Measurements from ENCODE around the gene ZNF692. TPM values are rescaled to one million over a fixed set of nuclear protein-coding genes. Genes with fewer than 3 reads are reported as not detected.

The ZNF692 gene
- polyA plus RNA-seq, 1 experiment, result 19.5 TPM

- Histone ChIP-seq H3K27me3 (ENCODE audit: control insufficient read depth, insufficient read depth, low read length) (no peaks in the 10 kb centered on the region), H3K4me3 (ENCODE audit: low read depth, low read length) (peak overlapping the region; percentile 56), H3K36me3 (ENCODE audit: control insufficient read depth, insufficient read depth, low read length) (no peaks in the 10 kb centered on the region)
- CTCF ChIA-PET, result interaction anchor here (1.5 kb wide), 1 partner anchor 36 kb away, joined by 3 read pairs; the partner anchor contains the start of gene SH3BP5L
- no peak for DNase-seq (ENCODE audit: low read depth)
- POLR2A ChIA-PET, result no interaction called here
- TF ChIP-seq CTCF (IDR thresholded peaks at IDR 0.05; ENCODE audit: insufficient read depth, low read depth, low read length), result no peak
Measured at GRCh38 chr1:248862695-248862997, 3.8 kb upstream of the ZNF692 start.

- no peak for TF ChIP-seq CTCF (IDR thresholded peaks at IDR 0.05; ENCODE audit: insufficient read depth, low read depth, low read length)
- ChIA-PET CTCF (interaction anchor here (0.7 to 1.5 kb wide), 2 partner anchors 13 to 35 kb away, joined by 3 read pairs; partner anchors contain the start of gene SH3BP5L), POLR2A (no interaction called here)
- no peaks in the 10 kb centered on the region for H3K36me3 ChIP-seq (ENCODE audit: control insufficient read depth, insufficient read depth, low read length)
- DNase-seq (ENCODE audit: low read depth), result no peak
- H3K27me3 ChIP-seq (ENCODE audit: control insufficient read depth, insufficient read depth, low read length), result no peaks in the 10 kb centered on the region
- H3K4me3 ChIP-seq (ENCODE audit: low read depth, low read length), result no peak overlapping the region
Measured at GRCh38 chr1:248861616-248862015, 2.7 kb upstream of the ZNF692 start.

GRCh38 chr1:248860007-248860406 is 1.1 kb upstream of the ZNF692 start:
- Histone ChIP-seq H3K27me3 (ENCODE audit: control insufficient read depth, insufficient read depth, low read length) (no peaks in the 10 kb centered on the region), H3K36me3 (ENCODE audit: control insufficient read depth, insufficient read depth, low read length) (no peaks in the 10 kb centered on the region), H3K4me3 (ENCODE audit: low read depth, low read length) (no peak overlapping the region)
- CTCF ChIA-PET, result interaction anchor here (2.4 kb wide), 1 partner anchor 18 kb away, joined by 20 read pairs; no protein-coding TSS in a partner anchor
- POLR2A ChIA-PET, result no interaction called here
- DNase-seq (ENCODE audit: low read depth), result no peak
- no peak for TF ChIP-seq CTCF (IDR thresholded peaks at IDR 0.05; ENCODE audit: insufficient read depth, low read depth, low read length)

- TF ChIP-seq CTCF (IDR thresholded peaks at IDR 0.05; ENCODE audit: insufficient read depth, low read depth, low read length), result peak; percentile 47
- POLR2A ChIA-PET, result interaction anchor here (1.1 kb wide), 1 partner anchor 20 kb away, joined by 5 read pairs; the partner anchor contains the start of gene ZNF672
- Histone ChIP-seq H3K27me3 (ENCODE audit: control insufficient read depth, insufficient read depth, low read length) (no peaks in the 10 kb centered on the region), H3K36me3 (ENCODE audit: control insufficient read depth, insufficient read depth, low read length) (peaks cover 3% of the 10 kb centered on the region; the same call in 1 of the 2 replicates), H3K4me3 (ENCODE audit: low read depth, low read length) (peak overlapping the region; percentile 50)
- CTCF ChIA-PET, result interaction anchor here (0.7 to 2.4 kb wide), 7 partner anchors 11 to 238 kb away, joined by 3 to 20 read pairs (median 5); partner anchors contain the start of gene ZNF672
- DNase-seq (ENCODE audit: low read depth), result no peak
Measured at GRCh38 chr1:248858096-248858890, 592 bp downstream of the ZNF692 start.

- POLR2A ChIA-PET, result no interaction called here
- CTCF ChIA-PET, result interaction anchor here (0.7 to 2.4 kb wide), 5 partner anchors 11 to 60 kb away, joined by 4 to 20 read pairs (median 5); partner anchors contain the start of gene ZNF672
- TF ChIP-seq CTCF (IDR thresholded peaks at IDR 0.05; ENCODE audit: insufficient read depth, low read depth, low read length), result no peak
- Histone ChIP-seq H3K27me3 (ENCODE audit: control insufficient read depth, insufficient read depth, low read length) (no peaks in the 10 kb centered on the region), H3K36me3 (ENCODE audit: control insufficient read depth, insufficient read depth, low read length) (peaks cover 3% of the 10 kb centered on the region; the same call in 1 of the 2 replicates), H3K4me3 (ENCODE audit: low read depth, low read length) (peak overlapping the region; percentile 50)
- DNase-seq (ENCODE audit: low read depth), result no peak
Measured at GRCh38 chr1:248857749-248858095, 1.2 kb downstream of the ZNF692 start.

Measured in BJ (cell line).